ENCODE measurements around the gene TMEM87B. TPM values are rescaled to one million over a fixed set of nuclear protein-coding genes. Genes with fewer than 3 reads are reported as not detected.
A peak's percentile ranks its signal among the peaks of the same experiment; 100 is the strongest.

Gene TMEM87B
- total RNA-seq, 2 experiments from 2014 or later, result 11.4 to 12.2 TPM

DNA sequence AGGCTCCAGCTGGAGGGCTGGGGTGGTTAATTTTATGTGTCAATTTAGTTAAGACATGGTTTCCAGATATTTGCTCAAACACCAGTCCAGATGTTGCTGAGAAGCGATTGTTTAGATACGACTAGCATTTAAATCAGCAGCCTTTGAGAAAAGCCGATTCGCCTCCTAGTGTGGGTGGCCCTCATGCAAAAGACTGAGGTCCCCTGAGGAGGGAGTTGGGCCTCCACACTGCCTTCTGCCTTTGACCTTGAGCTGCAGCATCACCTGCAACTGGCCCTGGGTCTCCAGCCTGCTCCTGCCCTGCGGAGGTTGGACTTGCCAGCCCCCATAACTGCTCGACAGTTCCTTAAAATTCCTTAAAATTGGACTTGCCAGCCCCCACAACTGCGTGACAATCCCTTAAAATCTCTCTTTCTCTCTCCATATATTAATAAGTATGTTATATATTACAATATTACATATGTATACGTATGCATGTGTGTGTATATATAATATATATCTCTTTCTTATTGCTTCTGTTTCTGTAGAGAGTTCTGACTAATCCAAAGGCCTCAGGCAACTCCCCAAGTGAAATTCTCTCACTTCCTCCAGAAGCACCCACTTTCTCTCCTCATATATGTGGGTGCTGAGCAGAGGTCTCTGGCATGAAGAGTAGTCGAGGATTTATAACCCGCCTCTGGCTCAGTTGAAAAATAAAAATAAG, 97.6 kb downstream of the TMEM87B start:
- CTCF ChIA-PET, result no interaction called here
- POLR2A ChIA-PET, result interaction anchor here (1.0 kb wide), 1 partner anchor 21 kb away, joined by 3 read pairs; no protein-coding TSS in a partner anchor
- intact Hi-C loops (cut with micrococcal nuclease), result no loop called here
- H3K27me3 Mint-ChIP-seq, result no peaks in the 10 kb centered on the region
- ATAC-seq (no peak), DNase-seq (no peak)
- H3K9me3 Mint-ChIP-seq, result no peaks in the 10 kb centered on the region
- peaks cover 37% of the 10 kb centered on the region for H3K4me1 Mint-ChIP-seq (ENCODE audit: low read depth)
- no peaks in the 10 kb centered on the region for H3K36me3 Mint-ChIP-seq (ENCODE audit: low read depth)
- H3K27ac Mint-ChIP-seq, result no peak overlapping the region
- H3K4me3 Mint-ChIP-seq, result no peak overlapping the region
- TF ChIP-seq, protein P1, sequence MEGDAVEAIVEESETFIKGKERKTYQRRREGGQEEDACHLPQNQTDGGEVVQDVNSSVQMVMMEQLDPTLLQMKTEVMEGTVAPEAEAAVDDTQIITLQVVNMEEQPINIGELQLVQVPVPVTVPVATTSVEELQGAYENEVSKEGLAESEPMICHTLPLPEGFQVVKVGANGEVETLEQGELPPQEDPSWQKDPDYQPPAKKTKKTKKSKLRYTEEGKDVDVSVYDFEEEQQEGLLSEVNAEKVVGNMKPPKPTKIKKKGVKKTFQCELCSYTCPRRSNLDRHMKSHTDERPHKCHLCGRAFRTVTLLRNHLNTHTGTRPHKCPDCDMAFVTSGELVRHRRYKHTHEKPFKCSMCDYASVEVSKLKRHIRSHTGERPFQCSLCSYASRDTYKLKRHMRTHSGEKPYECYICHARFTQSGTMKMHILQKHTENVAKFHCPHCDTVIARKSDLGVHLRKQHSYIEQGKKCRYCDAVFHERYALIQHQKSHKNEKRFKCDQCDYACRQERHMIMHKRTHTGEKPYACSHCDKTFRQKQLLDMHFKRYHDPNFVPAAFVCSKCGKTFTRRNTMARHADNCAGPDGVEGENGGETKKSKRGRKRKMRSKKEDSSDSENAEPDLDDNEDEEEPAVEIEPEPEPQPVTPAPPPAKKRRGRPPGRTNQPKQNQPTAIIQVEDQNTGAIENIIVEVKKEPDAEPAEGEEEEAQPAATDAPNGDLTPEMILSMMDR (IDR thresholded peaks at IDR 0.05), result no peak

DNA sequence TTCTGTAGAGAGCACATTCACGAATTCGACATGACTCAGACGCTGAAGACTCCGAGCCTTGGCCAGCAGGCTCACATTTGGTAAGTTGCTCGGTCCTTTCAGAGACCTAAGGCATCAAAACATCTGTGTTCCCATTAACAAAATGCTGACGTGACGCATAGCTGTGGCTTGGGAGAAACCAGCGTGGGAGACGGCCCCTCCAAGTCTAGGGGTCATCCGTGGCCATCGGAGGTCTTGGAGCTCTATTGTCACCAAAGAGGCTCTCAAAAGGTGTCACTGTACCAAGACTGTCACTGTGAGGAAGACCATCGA, 98.1 kb downstream of the TMEM87B start:
- DNase-seq, result no peak
- POLR2A ChIA-PET, result interaction anchor here (0.6 to 1.0 kb wide), 3 partner anchors 21 to 821 kb away, joined by 3 read pairs; no protein-coding TSS in a partner anchor
- peaks cover 37% of the 10 kb centered on the region for H3K4me1 Mint-ChIP-seq (ENCODE audit: low read depth)

DNA sequence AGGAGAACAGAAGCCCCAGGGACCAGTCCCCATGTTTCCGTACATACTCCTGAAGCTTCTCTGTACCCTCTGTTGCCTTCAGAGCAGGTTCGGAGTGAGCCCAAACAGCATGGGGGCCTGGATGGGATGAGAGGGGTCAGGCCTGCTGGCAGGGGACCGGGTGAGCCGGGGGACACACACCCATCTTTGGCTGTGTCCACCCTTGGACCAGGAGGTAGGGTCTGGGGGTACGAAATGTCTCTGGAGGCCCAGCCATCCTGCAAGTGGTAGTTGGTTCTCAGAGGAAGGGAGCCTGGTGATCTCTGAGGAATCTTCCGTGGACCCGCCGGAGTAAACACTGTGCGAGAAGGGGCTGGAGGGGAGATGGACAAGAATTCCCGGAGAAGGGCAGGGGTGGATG, 98.4 kb downstream of the TMEM87B start:
- CTCF ChIA-PET, result no interaction called here
- H3K27me3 Mint-ChIP-seq, result no peaks in the 10 kb centered on the region
- no peak for DNase-seq

More for the DNA sequence above, 98.1 kb downstream of the TMEM87B start:
- no peaks in the 10 kb centered on the region for H3K27me3 Mint-ChIP-seq
- H3K36me3 Mint-ChIP-seq (ENCODE audit: low read depth), result no peaks in the 10 kb centered on the region
- TF ChIP-seq, protein P1 (IDR thresholded peaks at IDR 0.05), result no peak
- no peak for ATAC-seq
- intact Hi-C loops (cut with micrococcal nuclease), result no loop called here
- no peak overlapping the region for H3K27ac Mint-ChIP-seq
- H3K4me3 Mint-ChIP-seq, result no peak overlapping the region
- no peaks in the 10 kb centered on the region for H3K9me3 Mint-ChIP-seq
- CTCF ChIA-PET, result no interaction called here

DNA sequence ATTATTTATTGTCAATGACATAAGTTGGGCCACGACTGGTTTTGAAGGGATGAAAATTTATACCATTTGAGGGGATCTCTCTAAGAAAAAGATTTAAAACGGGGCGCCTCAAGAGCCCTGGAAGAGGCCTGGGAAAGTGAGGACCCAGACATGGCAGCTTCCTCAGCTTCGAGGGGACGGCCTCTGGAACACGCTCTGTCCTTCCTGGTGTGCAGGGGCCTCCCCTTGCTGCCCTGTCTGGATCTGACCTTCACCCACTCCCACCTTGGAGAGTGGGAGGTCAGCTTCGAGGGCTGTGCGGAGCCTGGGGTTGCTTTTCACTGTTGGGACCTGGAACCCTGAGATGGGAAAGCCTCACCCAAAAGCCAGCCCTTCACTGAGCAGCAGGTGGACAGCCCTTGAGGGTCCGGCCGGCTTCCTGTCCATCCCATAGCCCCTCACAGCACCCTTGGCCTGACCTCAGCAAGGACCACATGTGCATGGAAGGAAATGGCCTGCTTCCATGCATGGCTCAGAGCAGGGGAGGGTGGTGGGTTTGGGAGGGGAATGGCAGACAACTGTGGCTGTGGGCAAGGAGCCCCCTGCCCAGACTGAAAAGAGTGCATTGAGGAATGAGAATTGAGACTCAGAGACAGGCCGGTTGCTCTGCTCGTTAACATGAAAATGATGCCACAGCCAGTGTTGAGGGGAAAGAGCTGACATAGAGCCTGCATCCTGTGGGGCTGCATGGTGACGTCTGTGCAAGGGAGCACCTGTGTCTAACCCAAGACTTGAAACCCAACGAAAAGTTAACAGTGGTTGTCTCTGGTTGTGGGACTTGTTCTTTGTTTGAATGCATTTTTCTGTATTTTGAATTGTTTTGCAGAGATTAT, 99.4 kb downstream of the TMEM87B start:
- Mint-ChIP-seq H3K27me3 (no peaks in the 10 kb centered on the region), H3K4me1 (ENCODE audit: low read depth) (peaks cover 37% of the 10 kb centered on the region), H3K4me3 (no peak overlapping the region), H3K9me3 (no peaks in the 10 kb centered on the region), H3K27ac (peak overlapping the region; percentile 68), H3K36me3 (ENCODE audit: low read depth) (no peaks in the 10 kb centered on the region)
- ChIA-PET CTCF (interaction anchor here (1.4 kb wide), 1 partner anchor 257 kb away, joined by 3 read pairs; the partner anchor contains the start of gene MERTK), POLR2A (interaction anchor here (1.0 to 2.5 kb wide), 3 partner anchors 28 to 101 kb away, joined by 6 to 8 read pairs (median 8); partner anchors contain the start of gene ZC3H8)
- intact Hi-C loops (cut with micrococcal nuclease), result no loop called here
- TF ChIP-seq, protein P1 (IDR thresholded peaks at IDR 0.05), result no peak
- DNase-seq (peak; percentile 72), ATAC-seq (peak; percentile 75)

More for the DNA sequence above, 98.4 kb downstream of the TMEM87B start:
- Mint-ChIP-seq H3K36me3 (ENCODE audit: low read depth) (no peaks in the 10 kb centered on the region), H3K4me3 (no peak overlapping the region), H3K4me1 (ENCODE audit: low read depth) (peaks cover 37% of the 10 kb centered on the region), H3K9me3 (no peaks in the 10 kb centered on the region), H3K27ac (no peak overlapping the region)
- POLR2A ChIA-PET, result interaction anchor here (0.6 to 0.7 kb wide), 2 partner anchors 478 to 821 kb away, joined by 3 read pairs; no protein-coding TSS in a partner anchor
- intact Hi-C loops (cut with micrococcal nuclease), result no loop called here
- TF ChIP-seq, protein P1 (IDR thresholded peaks at IDR 0.05), result no peak
- ATAC-seq, result no peak

Measured in activated CD8-positive, alpha-beta T cell treated with anti-CD3 and anti-CD28 coated beads for 36 hours (primary cell).